Skeletal muscle satellite cell (primary cell): ENCODE data around the gene BACH2.
"Not testable (repeated sequence)": the region's sequence is repeated elsewhere in the genome, so short reads cannot be mapped to it uniquely, and the experiment has no call there.

Experiments
- H3K27me3 ChIP-seq: 2 replicates; pipeline ENCODE4 v1.7.0; 2013; ENCODE audit warnings: low read length; ENCODE audit not compliant: control insufficient read depth, insufficient read depth
- H3K36me3 ChIP-seq: 2 replicates; pipeline ENCODE4 v1.7.0; 2013; ENCODE audit warnings: mild to moderate bottlenecking, control low read depth, low read length; ENCODE audit not compliant: insufficient read depth
- H3K4me1 ChIP-seq: 2 replicates; pipeline ENCODE4 v1.7.0; 2013; ENCODE audit warnings: low read length; ENCODE audit not compliant: control insufficient read depth, insufficient read depth
- H3K4me2 ChIP-seq: 2 replicates; pipeline ENCODE4 v1.7.0; 2013; ENCODE audit warnings: mild to moderate bottlenecking, low read length
- H3K4me3 ChIP-seq: 2 replicates; pipeline ENCODE4 v1.7.0; 2013; ENCODE audit warnings: low read length
- H3K9ac ChIP-seq: 2 replicates; pipeline ENCODE4 v1.7.0; 2013; ENCODE audit warnings: mild to moderate bottlenecking, low read depth, low read length, moderate library complexity
- H3K9me3 ChIP-seq: replicated peaks from 2 replicates; pipeline ENCODE4 v1.7.0; 2013; ENCODE audit warnings: mild to moderate bottlenecking, control low read depth, low read length

Gene BACH2

DNA sequence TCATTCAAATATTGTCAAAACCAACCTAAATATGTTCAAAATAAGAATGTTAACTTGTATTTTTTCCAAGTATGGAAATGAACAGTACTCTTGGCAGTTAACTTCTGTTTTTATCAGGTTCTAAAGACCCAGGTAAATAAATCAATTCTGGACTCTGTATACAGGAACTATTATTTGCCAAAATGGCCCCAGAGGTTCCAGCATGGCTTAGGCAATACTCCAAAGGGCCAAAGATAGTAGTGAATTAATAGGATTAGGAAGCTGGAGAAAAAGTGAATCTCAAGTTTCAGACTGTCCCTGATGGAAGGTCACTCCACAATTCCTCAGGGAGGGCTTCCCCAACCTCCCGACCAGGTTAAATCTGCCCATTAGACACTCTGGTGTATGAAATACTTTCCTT lies 6.7 kb downstream of the BACH2 start:
- H3K4me2 ChIP-seq = no peak overlapping the region

GRCh38 chr6:90288404-90288803 lies 8.2 kb downstream of the BACH2 start:
- Histone ChIP-seq H3K4me1 (peaks cover 21% of the 10 kb centered on the region), H3K9ac (no peak overlapping the region), H3K9me3 (no peaks in the 10 kb centered on the region), H3K36me3 (no peaks in the 10 kb centered on the region), H3K4me2 (no peak overlapping the region), H3K27me3 (peaks cover 30% of the 10 kb centered on the region), H3K4me3 (no peak overlapping the region)

More for the DNA sequence above, 6.7 kb downstream of the BACH2 start:
- peaks cover 15% of the 10 kb centered on the region for H3K4me1 ChIP-seq
- no peak overlapping the region for H3K9ac ChIP-seq
- no peaks in the 10 kb centered on the region for H3K36me3 ChIP-seq
- no peaks in the 10 kb centered on the region for H3K9me3 ChIP-seq
- H3K4me3 ChIP-seq = no peak overlapping the region
- H3K27me3 ChIP-seq = peaks cover 44% of the 10 kb centered on the region

- peaks cover 17% of the 10 kb centered on the region for H3K27me3 ChIP-seq
- peaks cover 21% of the 10 kb centered on the region for H3K4me1 ChIP-seq
- H3K4me3 ChIP-seq = no peak overlapping the region
- H3K36me3 ChIP-seq = no peaks in the 10 kb centered on the region
- H3K4me2 ChIP-seq = no peak overlapping the region
- no peaks in the 10 kb centered on the region for H3K9me3 ChIP-seq
- H3K9ac ChIP-seq = no peak overlapping the region
These were observed 9.7 kb downstream of the BACH2 start for GRCh38 chr6:90286884-90287488.

- peak overlapping the region; percentile 47 for H3K4me3 ChIP-seq
- no peaks in the 10 kb centered on the region for H3K36me3 ChIP-seq
- H3K4me1 ChIP-seq = peaks cover 21% of the 10 kb centered on the region
- peak overlapping the region; percentile 49 for H3K9ac ChIP-seq
- peaks cover 12% of the 10 kb centered on the region for H3K27me3 ChIP-seq
- no peaks in the 10 kb centered on the region for H3K9me3 ChIP-seq
- H3K4me2 ChIP-seq = peak overlapping the region; percentile 69
These were observed 10.8 kb downstream of the BACH2 start for GRCh38 chr6:90285611-90286381.

GRCh38 chr6:90285042-90285481 lies 11.6 kb downstream of the BACH2 start:
- no peaks in the 10 kb centered on the region for H3K36me3 ChIP-seq
- H3K4me1 ChIP-seq = peaks cover 21% of the 10 kb centered on the region
- peak overlapping the region; percentile 49 for H3K9ac ChIP-seq
- H3K4me2 ChIP-seq = peak overlapping the region; percentile 69
- H3K9me3 ChIP-seq = no peaks in the 10 kb centered on the region
- peaks cover 5% of the 10 kb centered on the region for H3K27me3 ChIP-seq
- H3K4me3 ChIP-seq = peak overlapping the region; percentile 47

- H3K27me3 ChIP-seq = no peaks in the 10 kb centered on the region
- H3K4me2 ChIP-seq = peak overlapping the region; percentile 69
- peaks cover 21% of the 10 kb centered on the region for H3K4me1 ChIP-seq
- peak overlapping the region; percentile 49 for H3K9ac ChIP-seq
- H3K9me3 ChIP-seq = no peaks in the 10 kb centered on the region
- peak overlapping the region; percentile 47 for H3K4me3 ChIP-seq
- H3K36me3 ChIP-seq = no peaks in the 10 kb centered on the region
These were observed 12.2 kb downstream of the BACH2 start for GRCh38 chr6:90284236-90285041.

DNA sequence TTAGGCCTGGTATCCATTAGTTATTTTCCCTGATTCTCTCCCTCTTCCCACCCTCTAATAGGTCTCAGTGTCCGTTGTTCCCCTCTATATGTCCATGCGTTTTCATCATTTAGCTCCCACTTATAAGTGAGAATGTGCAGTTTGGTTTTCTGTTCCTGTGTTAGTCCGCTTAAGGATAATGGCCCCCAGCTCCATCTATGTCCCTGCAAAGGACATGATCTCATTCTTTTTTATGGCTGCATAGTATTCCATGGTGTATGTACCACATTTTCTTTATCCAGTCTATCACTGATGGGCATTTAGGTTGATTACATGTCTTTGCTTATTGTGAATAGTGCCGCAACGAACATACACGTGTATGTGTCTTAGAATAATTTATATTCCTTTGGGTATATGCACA lies 14.4 kb downstream of the BACH2 start:
- not testable (repeated sequence) for H3K9ac ChIP-seq, H3K36me3 ChIP-seq, H3K4me3 ChIP-seq, H3K27me3 ChIP-seq, H3K9me3 ChIP-seq, H3K4me2 ChIP-seq
- H3K4me1 ChIP-seq = peaks cover 21% of the 10 kb centered on the region

DNA sequence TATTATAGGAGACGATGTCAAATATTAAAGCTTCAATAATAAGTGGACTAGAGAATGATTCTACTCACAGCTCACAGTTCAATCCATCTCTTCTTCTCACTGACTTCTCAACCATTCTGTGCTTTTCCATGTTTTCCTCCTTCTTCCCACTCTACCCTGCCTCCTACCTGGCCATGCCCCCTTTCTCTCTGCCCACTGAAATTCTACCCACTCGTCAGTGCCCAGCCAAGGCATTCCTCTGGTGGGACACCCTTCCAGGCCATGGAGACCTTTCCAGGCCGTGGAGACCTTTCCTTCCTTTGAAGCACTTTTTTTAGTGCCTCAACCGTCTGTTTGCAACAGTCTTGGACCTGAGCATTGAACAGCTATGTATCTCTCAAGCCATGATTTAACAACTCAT lies 18.5 kb downstream of the BACH2 start:
- H3K9ac ChIP-seq = no peak overlapping the region

GRCh38 chr6:90277302-90278011 lies 19.2 kb downstream of the BACH2 start:
- Histone ChIP-seq H3K9me3 (no peaks in the 10 kb centered on the region), H3K4me2 (no peak overlapping the region), H3K36me3 (no peaks in the 10 kb centered on the region), H3K4me1 (no peaks in the 10 kb centered on the region), H3K4me3 (no peak overlapping the region), H3K27me3 (peaks cover 9% of the 10 kb centered on the region), H3K9ac (no peak overlapping the region)

More for the DNA sequence above, 18.5 kb downstream of the BACH2 start:
- peaks cover 3% of the 10 kb centered on the region for H3K27me3 ChIP-seq
- H3K9me3 ChIP-seq = no peaks in the 10 kb centered on the region
- no peaks in the 10 kb centered on the region for H3K4me1 ChIP-seq
- no peak overlapping the region for H3K4me2 ChIP-seq
- H3K4me3 ChIP-seq = no peak overlapping the region
- H3K36me3 ChIP-seq = no peaks in the 10 kb centered on the region

DNA sequence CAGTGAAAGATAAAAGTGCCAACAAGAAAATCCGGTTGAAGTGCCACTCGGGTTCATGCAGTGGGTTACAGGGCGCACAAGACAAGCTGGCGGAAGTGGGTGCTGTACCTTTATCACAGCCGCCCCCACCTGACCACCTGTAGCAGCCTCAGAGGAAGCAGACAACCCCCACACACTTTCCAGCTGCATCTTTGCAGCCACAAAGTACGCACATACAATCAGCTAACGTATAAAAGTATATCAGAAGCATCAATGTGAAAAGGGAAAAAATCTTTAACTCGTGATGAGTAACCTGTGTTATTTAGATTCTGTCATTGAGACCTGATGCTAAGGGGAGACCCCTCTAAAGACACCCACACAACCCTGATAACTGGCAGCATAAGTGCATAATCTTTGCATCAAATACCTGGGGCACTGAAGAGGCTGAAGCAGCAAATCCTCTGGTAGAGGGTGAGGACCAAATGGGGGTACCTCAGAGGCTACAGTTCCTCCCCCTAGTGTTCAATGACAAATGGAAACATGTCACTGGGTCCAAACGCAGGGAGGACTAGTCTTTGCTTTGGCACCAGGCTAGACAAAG lies 22.1 kb downstream of the BACH2 start:
- H3K4me3 ChIP-seq = no peak overlapping the region
- peaks cover 14% of the 10 kb centered on the region for H3K27me3 ChIP-seq
- H3K4me1 ChIP-seq = no peaks in the 10 kb centered on the region
- no peaks in the 10 kb centered on the region for H3K36me3 ChIP-seq
- H3K9me3 ChIP-seq = peaks cover 3% of the 10 kb centered on the region
- H3K4me2 ChIP-seq = no peak overlapping the region
- no peak overlapping the region for H3K9ac ChIP-seq

GRCh38 chr6:90273863-90274262 lies 22.8 kb downstream of the BACH2 start:
- no peak overlapping the region for H3K9ac ChIP-seq
- no peak overlapping the region for H3K4me3 ChIP-seq

More at GRCh38 chr6:90273863-90274262, 22.8 kb downstream of the BACH2 start:
- H3K27me3 ChIP-seq = peaks cover 14% of the 10 kb centered on the region
- no peaks in the 10 kb centered on the region for H3K36me3 ChIP-seq
- no peaks in the 10 kb centered on the region for H3K4me1 ChIP-seq
- peaks cover 3% of the 10 kb centered on the region for H3K9me3 ChIP-seq
- no peak overlapping the region for H3K4me2 ChIP-seq
